H1 (cell line): ENCODE data around the gene GRIK2. TPM values are rescaled to one million over a fixed set of nuclear protein-coding genes. Genes with fewer than 3 reads are reported as not detected.
A peak's percentile ranks its signal among the peaks of the same experiment; 100 is the strongest.

Experiments used
- CTCF ChIA-PET: fragments of 300-600 bp; sonication (Branson Sonifier 250); formaldehyde crosslinking; loops from one replicate; lab custom pipeline; 2021; ENCODE audit not compliant: partially characterized antibody; lab: Charles Lee
- POLR2A ChIA-PET: fragments of 300-600 bp; sonication (Branson Sonifier 250); formaldehyde crosslinking; loops from one replicate; lab custom pipeline; 2021; ENCODE audit warnings: inconsistent platforms; ENCODE audit not compliant: partially characterized antibody; lab: Charles Lee
- DNase-seq, 2 experiments: peaks; one replicate each; pipeline versions ENCODE4 v3.0.0 to v3.0.0-alpha.2; 2010 to 2022; ENCODE audit warnings: low spot score in 2 of 2, low read depth in 1 of 2, mixed read lengths in 1 of 2
- FAIRE-seq: peaks from 2 replicates; lab custom pipeline; 2011; peaks lifted over from hg19 to GRCh38; lab: Jason Lieb, UNC
- H2AFZ ChIP-seq: 2 replicates; pipeline ENCODE4 v1.8.1; 2012; ENCODE audit warnings: low read length, inconsistent platforms
- H2AK5ac ChIP-seq: 2 replicates; pipeline ENCODE4 v1.6.1; 2013; ENCODE audit warnings: low read depth, low read length
- H2BK120ac ChIP-seq: replicated peaks from 2 replicates; pipeline ENCODE3; 2013; ENCODE audit warnings: low read depth, low read length, inconsistent platforms
- H2BK12ac ChIP-seq: 2 replicates; pipeline ENCODE4 v1.6.1; 2013; ENCODE audit warnings: low read depth, low read length
- H2BK15ac ChIP-seq: 2 replicates; pipeline ENCODE4 v1.6.1; 2013; ENCODE audit warnings: low read length
- H2BK20ac ChIP-seq: 2 replicates; pipeline ENCODE4 v1.6.1; 2013; ENCODE audit warnings: low read length
- H2BK5ac ChIP-seq: 2 replicates; pipeline ENCODE4 v1.6.1; 2013; ENCODE audit warnings: low read depth, low read length
- H3K14ac ChIP-seq: 2 replicates; pipeline ENCODE4 v1.6.1; 2013; ENCODE audit warnings: inconsistent platforms; ENCODE audit not compliant: insufficient read length
- H3K18ac ChIP-seq: 2 replicates; pipeline ENCODE4 v1.6.1; 2013; ENCODE audit warnings: low read length; ENCODE audit errors: extremely low read depth
- H3K23ac ChIP-seq: 2 replicates; pipeline ENCODE4 v1.6.1; 2013; ENCODE audit warnings: inconsistent platforms; ENCODE audit not compliant: insufficient read length
- H3K23me2 ChIP-seq: 2 replicates; pipeline ENCODE4 v1.6.1; 2013; ENCODE audit warnings: low read depth, low read length
- H3K27ac ChIP-seq: 2 replicates; pipeline ENCODE4 v1.6.1; 2011; ENCODE audit warnings: low read depth, low read length, inconsistent platforms
- H3K27me3 ChIP-seq, 4 experiments: replicated peaks in 1 of 4; 1 replicate in 1 of 4; 2 replicates in 3 of 4; pipeline versions ENCODE4 v1.6.1 to v1.8.1; 2011 to 2013; ENCODE audit warnings: low read length in 3 of 4, mild to moderate bottlenecking in 3 of 4, inconsistent platforms in 2 of 4, mixed read lengths in 2 of 4, moderate library complexity in 1 of 4; ENCODE audit not compliant: control insufficient read depth in 3 of 4, insufficient read depth in 3 of 4; ENCODE audit errors: extremely low read depth in 1 of 4
- H3K36me3 ChIP-seq, 4 experiments: 2 replicates each; pipeline versions ENCODE4 v1.6.1 to v1.8.1; 2011 to 2013; ENCODE audit warnings: mild to moderate bottlenecking in 4 of 4, low read length in 3 of 4, moderate library complexity in 2 of 4, control low read depth in 1 of 4, inconsistent platforms in 1 of 4; ENCODE audit not compliant: insufficient read depth in 4 of 4, control insufficient read depth in 2 of 4
- H3K4ac ChIP-seq: replicated peaks from 2 replicates; pipeline ENCODE3; 2013; ENCODE audit warnings: low read length, low read depth, mixed read lengths, inconsistent platforms; ENCODE audit not compliant: insufficient read length
- H3K4me1 ChIP-seq, 4 experiments: replicated peaks in 1 of 4; 1 replicate in 1 of 4; 2 replicates in 3 of 4; pipeline versions ENCODE4 v1.6.1 to v1.8.1; 2011 to 2013; ENCODE audit warnings: low read length in 3 of 4, inconsistent platforms in 2 of 4, mixed read lengths in 1 of 4; ENCODE audit not compliant: insufficient read depth in 4 of 4, control insufficient read depth in 3 of 4
- H3K4me2 ChIP-seq, 2 experiments: 2 replicates each; pipeline versions ENCODE4 v1.6.1 to v1.8.1; 2011 to 2013; ENCODE audit warnings: low read depth in 2 of 2, low read length in 2 of 2, control low read depth in 1 of 2, inconsistent platforms in 1 of 2, mild to moderate bottlenecking in 1 of 2; ENCODE audit not compliant: insufficient read depth in 1 of 2
- H3K4me3 ChIP-seq, 4 experiments: fragments of 200-600, 300-600 bp in 1 of 4; sonication (generic), shearing (Covaris generic), sonication (Bioruptor Twin) in 1 of 4; 2 replicates each; pipeline versions ENCODE4 v1.5.1 to v1.8.1; 2011 to 2016; ENCODE audit warnings: low read length in 4 of 4, low read depth in 3 of 4, control low read depth in 2 of 4, inconsistent platforms in 2 of 4, mild to moderate bottlenecking in 2 of 4, mixed read lengths in 1 of 4, moderate library complexity in 1 of 4; ENCODE audit not compliant: insufficient read depth in 2 of 4; ENCODE audit errors: extremely low read depth in 1 of 4
- H3K56ac ChIP-seq: replicated peaks from 2 replicates; pipeline ENCODE3; 2013; ENCODE audit warnings: low read depth, mild to moderate bottlenecking, mixed read lengths, low read length, inconsistent platforms; ENCODE audit not compliant: insufficient read length
- H3K79me1 ChIP-seq: 2 replicates; pipeline ENCODE4 v1.6.1; 2013; ENCODE audit warnings: low read depth, low read length, control low read depth
- H3K79me2 ChIP-seq, 2 experiments: 2 replicates each; pipeline versions ENCODE4 v1.6.1 to v1.8.1; 2012 to 2013; ENCODE audit warnings: low read length in 2 of 2, mild to moderate bottlenecking in 2 of 2, inconsistent platforms in 1 of 2; ENCODE audit not compliant: insufficient read depth in 2 of 2, control insufficient read depth in 1 of 2
- H3K9ac ChIP-seq, 4 experiments: replicated peaks in 1 of 4; 1 replicate in 1 of 4; 2 replicates in 3 of 4; pipeline versions ENCODE4 v1.6.1 to v1.8.1; 2011 to 2013; ENCODE audit warnings: low read depth in 3 of 4, low read length in 3 of 4, control low read depth in 2 of 4, mild to moderate bottlenecking in 2 of 4, moderate library complexity in 2 of 4, inconsistent platforms in 1 of 4; ENCODE audit errors: extremely low read depth in 1 of 4
- H3K9me3 ChIP-seq, 2 experiments: 2 replicates each; pipeline versions ENCODE4 v1.6.1 to v1.8.1; 2012 to 2013; ENCODE audit warnings: mild to moderate bottlenecking in 2 of 2, moderate library complexity in 2 of 2, control low read depth in 1 of 2, inconsistent platforms in 1 of 2, low read depth in 1 of 2, low read length in 1 of 2, mixed read lengths in 1 of 2; ENCODE audit not compliant: insufficient read depth in 2 of 2
- H4K20me1 ChIP-seq, 2 experiments: replicated peaks in 1 of 2; 2 replicates each; pipeline versions ENCODE3 to v1.8.1; 2011 to 2013; ENCODE audit warnings: inconsistent platforms in 2 of 2, low read length in 2 of 2, mild to moderate bottlenecking in 1 of 2; ENCODE audit not compliant: insufficient read depth in 2 of 2, control insufficient read depth in 1 of 2
- H4K5ac ChIP-seq: 2 replicates; pipeline ENCODE4 v1.6.1; 2013; ENCODE audit warnings: low read length, low read depth, mixed read lengths, inconsistent platforms; ENCODE audit not compliant: insufficient read length
- H4K8ac ChIP-seq: 2 replicates; pipeline ENCODE4 v1.8.0; 2013; ENCODE audit warnings: mild to moderate bottlenecking, moderate library complexity, low read length, inconsistent platforms; ENCODE audit not compliant: insufficient read depth; ENCODE audit errors: extremely low read depth
- H4K91ac ChIP-seq: replicated peaks from 2 replicates; pipeline ENCODE3; 2013; ENCODE audit warnings: low read length, mixed read lengths, inconsistent platforms; ENCODE audit not compliant: insufficient read length
- CBX8 ChIP-seq: fragments of 300-800, 300-1000 bp; sonication (generic); IDR thresholded peaks from 2 replicates; pipeline ENCODE4 v1.7.1; 2016; ENCODE audit warnings: low read depth, low read length, borderline replicate concordance
- RFX5 ChIP-seq: IDR thresholded peaks from 2 replicates; pipeline ENCODE4 v1.6.1; 2011; ENCODE audit warnings: low read depth, low read length, improper control_type of control experiment, borderline replicate concordance
- TCF12 ChIP-seq: IDR thresholded peaks from 2 replicates; pipeline ENCODE4 v1.6.1; 2011; ENCODE audit warnings: low read depth, mild to moderate bottlenecking, low read length
- WGBS, 2 experiments: shearing (Covaris generic) in 1 of 2; methylation state at CpG; one replicate each; pipeline versions ENCODE4 v1.1.6 to v1.1.7; 2013 to 2015; ENCODE audit warnings: low lambda C conversion rate in 2 of 2, mixed read lengths in 2 of 2, inconsistent platforms in 1 of 2, low coverage in 1 of 2, missing lambda C conversion rate in 1 of 2; ENCODE audit not compliant: insufficient replicate concordance in 2 of 2, insufficient coverage in 1 of 2, insufficient read length in 1 of 2; ENCODE audit errors: extremely low coverage in 1 of 2, missing lambda C conversion rate in 1 of 2; 5-methylcytosine and 5-hydroxymethylcytosine counted together
- polyA plus RNA-seq, 7 experiments: library from polyadenylated mRNA; depleted of rRNA in 3 of 7; stranded (reverse) in 5 of 7; unstranded in 2 of 7; fragments of >200 nt in 5 of 7; fragments of 200-250 nt in 2 of 7; gene quantifications; 1 replicate in 5 of 7; 2 replicates in 1 of 7; 4 replicates in 1 of 7; pipeline versions ENCODE4 v1.2.1 to v1.2.3, GENCODE V29; 2011 to 2013; ENCODE audit warnings: missing spikeins in 2 of 7, mixed read lengths in 2 of 7
- total RNA-seq: library from RNA; stranded (reverse); fragmentation: NEBNext Ultra II Directional; extraction: Animal tissue kit (Norgen Biotek cat#: 25700); gene quantifications from 2 replicates; pipeline ENCODE4 v1.2.1, GENCODE V29; 2021

Gene GRIK2
- total and polyA plus RNA-seq, 2 of the 8 experiments (the other 6 are each of a cell fraction or from before 2014, with no cell fraction given), result 1.8 to 2.2 TPM

DNA sequence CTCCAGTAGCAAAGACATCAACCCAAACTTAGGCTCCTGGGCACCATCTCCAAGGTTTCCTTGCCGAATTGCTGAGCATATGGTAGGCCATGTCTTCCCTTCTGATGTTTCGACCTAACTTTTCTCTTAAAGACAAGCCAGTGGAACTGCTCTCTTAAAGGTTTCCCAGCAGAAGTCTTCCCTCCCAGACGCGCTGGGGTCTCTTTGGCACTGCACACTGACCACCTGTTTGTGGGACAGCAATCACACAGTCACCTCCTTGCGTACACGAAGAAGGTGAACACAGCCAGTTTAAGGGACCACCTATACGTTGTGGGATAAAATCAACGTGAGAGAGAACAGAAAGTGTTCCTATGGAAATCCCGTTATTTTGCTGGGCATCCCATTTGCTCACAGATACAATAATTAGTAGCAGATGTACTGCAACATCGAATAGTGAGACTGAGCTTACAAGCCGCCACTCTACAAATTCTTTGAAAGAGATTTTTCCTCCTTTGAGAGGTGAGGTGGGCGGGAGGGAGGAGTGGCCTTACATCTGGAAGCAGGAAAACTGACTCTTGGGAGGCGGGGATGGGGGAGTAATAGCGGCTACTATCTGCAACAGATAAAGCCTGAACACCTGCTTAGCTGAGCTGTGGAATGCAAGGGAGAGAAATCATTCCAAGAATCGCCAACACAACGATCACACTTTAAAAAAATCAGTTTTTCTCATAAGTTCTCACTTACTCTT is 9.9 kb downstream of the GRIK2 start:
- Histone ChIP-seq H3K56ac (no peak overlapping the region), H4K20me1 (peaks cover 0 to 2% of the 10 kb centered on the region in 2 experiments), H2BK5ac (no peak overlapping the region), H3K4me1 (peaks cover 8 to 35% (median 14%) of the 10 kb centered on the region in 4 experiments), H4K5ac (no peak overlapping the region), H2BK15ac (no peak overlapping the region), H3K9ac (no peak overlapping the region), H2BK20ac (no peak overlapping the region), H3K79me1 (no peaks in the 10 kb centered on the region; the same call in 1 of the 2 replicates), H4K91ac (no peak overlapping the region), H2AK5ac (no peak overlapping the region), H4K8ac (no peak overlapping the region), H3K14ac (no peak overlapping the region), H2BK120ac (no peak overlapping the region), H3K23ac (no peak overlapping the region), H3K4ac (no peak overlapping the region), H3K18ac (no peak overlapping the region; the same call in 1 of the 2 replicates), H3K79me2 (no peaks in the 10 kb centered on the region), H3K4me3 (peak overlapping the region; percentile 51 to 67 (median 64)), H3K9me3 (no peaks in the 10 kb centered on the region), H3K27ac (no peak overlapping the region), H2AFZ (no peak overlapping the region), H2BK12ac (no peak overlapping the region), H3K27me3 (peaks cover 16 to 46% (median 33%) of the 10 kb centered on the region in 4 experiments; a peak in 6 of 7 replicates), H3K23me2 (peaks cover 28% of the 10 kb centered on the region), H3K4me2 (peak overlapping the region; percentile 97 to 98), H3K36me3 (no peaks in the 10 kb centered on the region)
- FAIRE-seq, result peak; percentile 57
- TF ChIP-seq RFX5, result peak; percentile 5; the same call in 1 of the 2 replicates
- no peak for TF ChIP-seq CBX8
- 0 out of 2 replicates have a peak, but pooled peaks have one; percentile 40 for TF ChIP-seq TCF12
- POLR2A ChIA-PET, result interaction anchor here (0.6 to 1.4 kb wide), 2 partner anchors 10 to 358 kb away, joined by 3 read pairs; partner anchors contain the start of gene GRIK2
- CTCF ChIA-PET, result interaction anchor here (1.0 kb wide), 1 partner anchor 13 kb away, joined by 3 read pairs; no protein-coding TSS in a partner anchor
- peak in 1 of 2 experiments; percentile 56 for DNase-seq
- 23% methylated on average over 15 of the region's 16 CpGs; no CpG with 5 or more reads in 1 of the 2 experiments for WGBS, 2 experiments
